Esophagus squamous epithelium (tissue), 4 donors: ENCODE measurements around the gene COX17.

Experiments used
- CTCF ChIP-seq, 6 experiments: fragments of 450-650 bp in 4 of 6; fragments of 200-600 bp in 2 of 6; sonication (generic) in 2 of 6; IDR thresholded peaks; one replicate each; pipeline ENCODE4 v1.5.1; 2016 to 2019; ENCODE audit warnings: antibody characterized with exemption in 6 of 6, mild to moderate bottlenecking in 4 of 6, moderate library complexity in 4 of 6
- POLR2A ChIP-seq, 4 donors: fragments of 450-650 bp; IDR thresholded peaks; one replicate each; pipeline ENCODE4 v1.6.1; 2017; ENCODE audit warnings: antibody characterized with exemption in 4 of 4, mild to moderate bottlenecking in 4 of 4, moderate library complexity in 3 of 4

- TF ChIP-seq CTCF (IDR thresholded peaks at IDR 0.05) (no peak), POLR2A (IDR thresholded peaks at IDR 0.05) (no peak)
Observed at GRCh38 chr3:119676020-119676419, 1.2 kb downstream of the COX17 start.
